GM11168 (cell line): ENCODE measurements around the gene HES5.

Experiments used
- in situ Hi-C: fragments of 300-500 bp; cut with MboI; formaldehyde crosslinking; loops from one replicate; pipeline ENCODE4 v1.12.0; 2022; ENCODE audit warnings: low sequenced_read_pairs; ENCODE audit not compliant: unreplicated experiment

HES5 gene

DNA sequence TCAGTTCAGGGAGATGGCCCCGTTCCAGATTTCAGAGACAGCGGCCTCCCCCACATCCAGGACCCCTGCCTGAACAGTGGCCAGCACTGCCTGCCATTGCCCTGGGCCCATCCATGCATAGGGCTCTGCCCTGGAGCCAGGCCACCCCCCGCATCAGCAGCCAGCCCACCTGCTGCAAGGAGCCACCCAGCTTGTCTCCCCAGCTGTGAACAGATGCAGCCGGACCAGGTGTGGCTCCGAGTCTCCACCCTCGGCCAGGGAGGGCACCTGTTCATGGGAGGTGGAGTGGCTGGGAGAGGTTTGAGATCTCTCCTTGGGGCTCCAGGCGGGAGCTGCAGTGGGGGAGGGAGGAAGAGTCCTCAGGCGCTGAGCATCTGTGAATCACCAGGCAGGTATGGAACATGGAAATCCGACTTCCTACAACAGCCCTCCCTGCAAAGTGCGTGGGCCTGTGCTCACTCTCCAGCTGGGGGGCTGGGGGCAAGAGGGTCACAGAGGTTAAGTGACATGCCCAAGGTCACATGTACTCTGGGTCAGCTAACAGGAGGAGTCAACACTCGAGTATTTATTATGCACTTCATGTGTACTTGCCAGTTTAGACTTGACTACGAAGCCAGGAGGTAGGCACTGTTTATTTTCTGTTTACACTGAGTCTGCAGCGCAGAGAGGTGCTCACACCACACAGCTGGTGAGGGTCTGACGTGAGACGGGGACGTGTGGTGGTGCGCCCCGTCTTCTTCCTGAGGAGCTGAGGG lies 4.8 kb upstream of the HES5 start:
- in situ Hi-C loops, result no loop called here

DNA sequence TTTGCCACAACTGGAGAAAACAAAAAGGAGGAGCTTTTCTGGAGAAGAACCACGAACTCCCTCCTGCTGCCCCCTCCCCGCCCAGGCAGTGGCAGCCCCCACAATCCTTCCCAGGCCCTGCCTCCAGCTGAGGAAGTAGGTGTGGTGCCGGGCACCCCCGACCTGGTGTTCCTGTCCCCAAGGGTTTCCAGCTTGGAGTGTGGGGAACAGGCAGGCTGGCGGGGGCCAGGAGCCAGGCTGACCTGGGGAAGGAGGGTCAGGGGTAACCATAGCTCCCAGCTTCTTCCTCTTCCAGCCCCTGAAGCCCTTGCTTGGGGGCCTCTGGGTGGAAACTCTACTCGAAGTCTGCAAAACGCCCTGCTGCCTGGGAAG lies 4.2 kb upstream of the HES5 start:
- in situ Hi-C loops, result no loop called here

DNA sequence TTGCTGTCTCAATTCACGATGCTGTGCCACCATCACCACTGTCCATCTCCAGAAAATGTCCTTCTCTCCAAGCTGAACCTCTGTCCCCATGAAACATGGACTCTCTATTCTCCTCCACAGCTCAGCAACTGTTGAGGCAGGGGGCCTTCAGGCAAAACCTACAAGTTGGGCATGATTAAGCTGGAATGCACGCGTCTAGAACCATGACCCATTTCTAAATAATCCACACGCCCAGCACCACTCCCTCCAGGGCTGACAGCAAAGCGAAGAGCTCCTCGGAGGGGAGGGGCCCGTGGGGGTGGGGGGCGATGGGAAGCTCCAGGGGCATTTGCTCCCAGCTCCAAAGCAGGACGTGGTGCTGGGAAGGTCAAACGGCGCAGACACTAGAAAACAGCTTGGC lies 3.3 kb upstream of the HES5 start:
- in situ Hi-C loops, result no loop called here

DNA sequence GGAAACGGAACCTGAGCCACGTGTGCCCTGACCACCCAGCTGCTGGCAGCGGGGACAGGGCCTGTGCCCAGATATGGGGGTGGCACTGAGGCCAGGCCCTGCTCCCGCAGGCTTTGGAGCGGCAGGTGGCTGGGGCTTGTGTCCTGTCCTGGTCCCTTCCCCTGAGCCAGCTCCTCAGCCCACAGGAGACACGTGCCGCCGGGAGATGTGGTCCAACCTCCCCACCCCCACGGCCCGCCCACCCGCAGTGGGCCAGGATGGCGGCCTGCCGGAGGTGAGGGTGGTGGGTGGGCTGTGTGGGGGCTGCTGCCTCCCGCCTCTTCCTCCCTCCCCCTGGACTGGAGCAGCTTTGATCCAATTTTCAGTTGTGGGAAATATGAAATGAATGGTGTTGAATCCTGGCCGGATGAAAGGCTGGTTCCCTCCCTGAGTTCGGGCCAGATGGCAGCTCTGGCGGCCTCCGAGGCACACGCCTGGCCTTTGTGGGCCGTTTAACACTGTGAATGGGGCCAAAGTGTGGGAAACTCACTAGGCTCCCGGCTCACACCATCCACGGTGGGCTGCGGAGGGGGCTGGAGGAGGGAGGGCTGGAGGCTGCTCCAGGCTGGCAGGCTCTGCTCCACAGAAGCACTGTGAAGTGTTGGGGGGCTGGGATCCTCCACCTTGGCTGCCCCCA lies 2.6 kb upstream of the HES5 start:
- in situ Hi-C loops, result no loop called here

- in situ Hi-C loops, result no loop called here
These were observed 674 bp upstream of the HES5 start for GRCh38 chr1:2530513-2531361.

DNA sequence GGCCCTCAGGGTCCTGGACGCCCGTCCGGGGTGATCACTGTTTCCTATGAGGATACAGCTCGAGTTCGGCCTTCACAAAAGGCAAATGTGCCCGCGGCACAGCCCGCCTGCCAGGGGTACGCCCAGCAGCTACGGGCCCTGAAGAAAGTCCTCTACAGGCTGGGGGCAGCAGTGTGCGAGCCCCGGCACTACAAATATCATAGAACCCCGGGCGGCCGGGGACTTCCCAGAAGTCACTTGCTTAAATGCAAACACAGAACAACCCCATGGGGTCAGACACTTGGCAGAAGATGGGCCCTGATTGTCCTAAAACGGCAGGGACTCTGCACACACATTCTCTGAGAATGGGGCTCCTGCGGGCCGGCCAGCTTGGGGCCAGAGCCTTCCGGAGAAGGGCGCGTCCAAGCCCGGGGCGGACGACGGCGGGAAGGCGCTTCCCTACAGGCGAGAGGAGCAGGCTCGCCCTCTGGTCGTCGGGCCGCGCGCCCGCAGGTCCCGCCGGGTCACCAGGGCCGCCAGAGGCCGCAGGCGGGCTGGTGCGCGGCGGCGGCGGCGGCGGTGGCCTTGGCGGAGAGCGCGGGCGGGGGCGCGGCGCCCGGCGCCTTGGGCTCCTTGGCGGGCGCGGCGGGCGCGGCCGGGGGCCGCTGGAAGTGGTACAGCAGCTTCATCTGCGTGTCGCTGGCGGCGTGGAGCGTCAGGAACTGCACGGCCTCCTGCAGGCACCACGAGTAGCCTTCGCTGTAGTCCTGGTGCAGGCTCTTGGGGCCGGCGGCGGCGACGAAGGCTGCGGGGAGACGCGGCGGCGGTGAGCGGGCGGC lies 888 bp downstream of the HES5 start:
- in situ Hi-C loops, result loop anchor here (10.0 kb wide), 1 partner anchor 104 kb away; no protein-coding TSS in a partner anchor

- in situ Hi-C loops, result loop anchor here (10.0 kb wide), 1 partner anchor 104 kb away; no protein-coding TSS in a partner anchor
These were observed 1.5 kb downstream of the HES5 start for GRCh38 chr1:2528611-2528965.

GRCh38 chr1:2528016-2528415 lies 2.0 kb downstream of the HES5 start:
- in situ Hi-C loops, result loop anchor here (10.0 kb wide), 1 partner anchor 103 kb away; no protein-coding TSS in a partner anchor

GRCh38 chr1:2527556-2527860 lies 2.6 kb downstream of the HES5 start:
- in situ Hi-C loops, result loop anchor here (10.0 kb wide), 1 partner anchor 103 kb away; no protein-coding TSS in a partner anchor

GRCh38 chr1:2526824-2527555 lies 3.1 kb downstream of the HES5 start:
- in situ Hi-C loops, result loop anchor here (10.0 kb wide), 1 partner anchor 102 kb away; no protein-coding TSS in a partner anchor

DNA sequence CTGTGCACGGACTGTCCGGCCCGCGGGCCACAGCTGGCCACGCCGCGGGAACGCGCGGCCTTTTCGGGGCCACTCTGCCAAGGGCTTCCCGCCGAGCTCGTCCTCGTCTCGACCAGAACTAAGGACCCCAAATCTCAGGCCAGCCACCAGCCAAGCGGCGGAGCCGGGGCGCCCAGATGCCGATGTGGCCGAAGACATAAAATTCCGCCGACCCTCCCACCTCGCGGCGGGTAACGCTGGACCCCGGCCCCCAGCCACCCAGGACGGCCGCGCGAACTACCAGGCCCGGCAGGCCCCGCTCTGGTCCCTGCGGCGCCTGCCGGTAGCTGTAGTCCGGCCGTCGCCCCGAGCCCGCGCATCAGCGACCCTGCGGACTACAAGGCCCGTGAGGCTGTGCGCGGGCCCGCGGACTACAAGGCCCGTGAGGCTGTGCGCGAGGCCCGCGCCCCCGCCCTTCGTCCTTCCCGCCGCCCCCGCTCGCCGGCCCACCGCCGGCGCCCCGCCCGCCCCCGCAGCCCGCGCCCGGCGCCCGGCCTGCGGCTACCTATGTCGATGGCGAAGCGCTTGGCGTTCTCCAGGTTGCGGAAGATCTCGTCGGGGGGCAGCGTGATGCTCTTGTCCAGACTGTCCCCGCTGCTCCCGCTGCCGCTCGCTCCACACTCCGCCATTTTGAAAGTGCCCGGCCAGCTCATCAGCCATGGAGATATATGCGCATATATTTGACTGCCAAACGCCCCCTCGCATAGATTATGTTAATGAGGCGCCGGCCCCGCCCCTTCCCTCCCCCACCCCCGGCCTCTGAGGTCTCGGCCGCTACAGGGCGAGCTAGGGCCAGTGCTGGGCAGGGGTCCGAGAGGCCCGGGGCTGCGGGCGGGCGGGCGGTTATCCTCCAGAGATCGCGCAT lies 3.9 kb downstream of the HES5 start, which contains the start of gene PANK4:
PANK4 (minus strand) TSS at position 677 of the 904 bp plus-strand sequence; CDS start at position 668, 9 bp downstream.
- in situ Hi-C loops, result loop anchor here (10.0 kb wide), 1 partner anchor 101 kb away; no protein-coding TSS in a partner anchor

- in situ Hi-C loops, result loop anchor here (10.0 kb wide), 1 partner anchor 101 kb away; no protein-coding TSS in a partner anchor
These were observed 4.5 kb downstream of the HES5 start for GRCh38 chr1:2525572-2525919.

DNA sequence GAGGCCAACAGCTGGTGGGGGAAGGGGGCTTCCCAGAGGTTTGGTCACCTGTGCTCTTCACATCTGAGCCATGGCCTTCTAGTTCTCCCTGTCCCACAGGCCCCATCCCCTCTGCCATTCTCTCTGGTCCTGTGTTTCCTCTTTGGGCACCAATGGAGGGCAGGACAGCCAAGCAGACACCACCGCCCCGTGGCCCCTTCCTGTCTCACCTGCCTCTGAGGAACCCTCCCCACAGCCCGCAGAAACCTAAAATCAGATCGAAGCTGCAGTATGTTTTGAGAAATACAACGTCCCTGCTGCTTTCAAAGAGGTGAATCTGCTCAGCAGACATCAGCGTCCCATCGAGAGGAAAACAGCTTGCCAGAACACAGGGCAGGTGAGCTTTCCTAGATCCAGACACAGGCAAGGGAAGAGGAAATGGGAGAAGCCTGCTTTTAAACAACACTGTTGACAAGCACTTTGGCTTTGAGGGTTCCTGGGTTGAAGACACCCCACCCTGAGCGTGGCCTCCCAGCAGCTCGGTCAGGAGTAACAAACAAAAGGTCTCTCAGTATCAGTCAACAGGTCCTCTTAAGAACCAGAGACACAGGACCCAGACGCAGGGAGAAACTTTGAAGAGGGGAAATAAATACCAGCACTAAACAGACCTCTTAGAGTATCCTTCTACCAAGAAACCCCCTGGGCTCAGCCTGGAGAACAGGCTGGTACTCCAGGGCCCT lies 6.0 kb downstream of the HES5 start:
- in situ Hi-C loops, result loop anchor here (10.0 kb wide), 1 partner anchor 99 kb away; no protein-coding TSS in a partner anchor

DNA sequence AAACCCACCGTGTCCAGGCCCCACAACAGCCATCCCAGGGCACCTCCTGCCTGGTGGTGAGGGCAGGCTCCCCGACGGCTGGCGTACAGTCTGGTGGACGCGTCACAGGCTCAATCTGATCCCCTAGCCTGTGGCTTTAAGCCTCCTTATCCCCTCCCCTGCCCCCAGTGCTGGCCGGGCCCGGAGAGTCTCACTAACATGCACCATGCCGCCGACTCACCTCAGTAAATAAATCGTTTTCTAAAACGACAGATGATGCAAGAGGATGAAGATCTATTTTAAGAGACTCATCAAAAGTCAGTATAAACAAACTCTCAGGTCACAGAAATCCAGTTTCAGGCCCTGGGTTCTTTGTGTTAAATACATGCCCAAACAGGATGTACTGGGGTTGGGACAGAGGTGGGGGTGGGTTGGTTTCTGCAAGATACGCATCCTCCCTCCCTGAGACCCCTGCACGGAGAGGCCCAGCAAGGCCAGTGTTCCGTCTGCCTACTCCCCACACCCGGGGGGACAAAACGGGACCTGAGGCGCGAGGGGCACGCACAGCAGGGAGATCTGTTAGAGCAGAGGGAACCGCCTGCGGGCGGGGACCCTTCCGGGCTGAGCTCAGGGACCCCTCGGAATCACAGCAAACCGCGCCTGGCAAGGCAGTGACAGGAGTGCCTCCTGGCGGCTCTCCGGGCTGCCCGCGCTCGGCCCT lies 6.7 kb downstream of the HES5 start:
- in situ Hi-C loops, result loop anchor here (10.0 kb wide), 1 partner anchor 99 kb away; no protein-coding TSS in a partner anchor

GRCh38 chr1:2522230-2522629 lies 7.8 kb downstream of the HES5 start:
- in situ Hi-C loops, result loop anchor here (10.0 kb wide), 1 partner anchor 97 kb away; no protein-coding TSS in a partner anchor

GRCh38 chr1:2520806-2521205 lies 9.3 kb downstream of the HES5 start:
- in situ Hi-C loops, result loop anchor here (10.0 kb wide), 1 partner anchor 96 kb away; no protein-coding TSS in a partner anchor

DNA sequence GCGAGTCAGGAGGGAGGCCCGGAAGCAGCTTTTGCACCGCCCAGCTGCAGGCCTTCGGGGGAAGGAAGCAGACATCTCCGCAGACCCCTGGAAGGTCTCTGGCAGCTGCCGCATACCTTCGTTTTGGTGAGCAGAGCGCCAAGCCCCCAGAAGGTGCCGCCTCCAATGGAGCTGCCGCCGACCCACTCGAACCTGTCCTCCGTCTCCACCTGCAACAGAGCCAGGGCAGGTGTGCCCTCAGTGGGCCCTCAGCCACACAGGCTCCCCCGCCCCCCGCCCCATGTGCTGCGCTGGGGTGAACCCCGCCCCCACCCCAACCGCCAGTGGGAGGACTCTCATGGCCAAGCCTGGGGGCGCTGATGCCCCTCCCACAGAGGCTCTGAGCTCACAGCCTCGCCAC lies 9.9 kb downstream of the HES5 start:
- in situ Hi-C loops, result loop anchor here (10.0 kb wide), 1 partner anchor 95 kb away; no protein-coding TSS in a partner anchor
